Measurements from ENCODE around the gene FSD1L.

The FSD1L gene

DNA sequence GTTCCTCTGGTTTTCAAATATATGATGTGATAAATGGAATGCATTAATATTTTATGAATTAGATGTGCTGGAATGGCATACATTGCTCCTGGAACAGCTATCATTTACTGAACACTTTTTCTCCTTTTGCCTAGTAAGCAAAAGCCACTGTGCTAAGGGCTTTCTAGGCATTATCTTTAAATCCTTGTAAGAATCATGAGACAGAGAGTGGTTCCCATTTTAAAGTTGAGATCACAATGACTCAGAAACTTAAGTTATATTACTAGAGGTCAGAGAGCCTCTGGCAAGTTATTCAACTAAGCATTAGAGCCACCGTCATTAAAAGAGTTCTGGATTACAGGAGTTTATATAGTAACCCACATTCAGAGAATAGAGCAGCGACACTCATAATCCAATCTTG lies 26.7 kb upstream of the FSD1L start (continued):
- TF ChIP-seq, protein P1, sequence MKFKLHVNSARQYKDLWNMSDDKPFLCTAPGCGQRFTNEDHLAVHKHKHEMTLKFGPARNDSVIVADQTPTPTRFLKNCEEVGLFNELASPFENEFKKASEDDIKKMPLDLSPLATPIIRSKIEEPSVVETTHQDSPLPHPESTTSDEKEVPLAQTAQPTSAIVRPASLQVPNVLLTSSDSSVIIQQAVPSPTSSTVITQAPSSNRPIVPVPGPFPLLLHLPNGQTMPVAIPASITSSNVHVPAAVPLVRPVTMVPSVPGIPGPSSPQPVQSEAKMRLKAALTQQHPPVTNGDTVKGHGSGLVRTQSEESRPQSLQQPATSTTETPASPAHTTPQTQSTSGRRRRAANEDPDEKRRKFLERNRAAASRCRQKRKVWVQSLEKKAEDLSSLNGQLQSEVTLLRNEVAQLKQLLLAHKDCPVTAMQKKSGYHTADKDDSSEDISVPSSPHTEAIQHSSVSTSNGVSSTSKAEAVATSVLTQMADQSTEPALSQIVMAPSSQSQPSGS (tag by site-specific recombination; IDR thresholded peaks at IDR 0.05; ENCODE audit: low read depth): no peak
- TF ChIP-seq ZNF843 (tag by site-specific recombination; IDR thresholded peaks at IDR 0.05) (no peak), ZNF169 (tag by site-specific recombination; IDR thresholded peaks at IDR 0.05) (no peak), ZBTB7A (tag by site-specific recombination; IDR thresholded peaks at IDR 0.05; ENCODE audit: low read depth) (no peak), ZNF837 (tag by site-specific recombination; IDR thresholded peaks at IDR 0.05) (no peak)
- TF ChIP-seq, protein P2, sequence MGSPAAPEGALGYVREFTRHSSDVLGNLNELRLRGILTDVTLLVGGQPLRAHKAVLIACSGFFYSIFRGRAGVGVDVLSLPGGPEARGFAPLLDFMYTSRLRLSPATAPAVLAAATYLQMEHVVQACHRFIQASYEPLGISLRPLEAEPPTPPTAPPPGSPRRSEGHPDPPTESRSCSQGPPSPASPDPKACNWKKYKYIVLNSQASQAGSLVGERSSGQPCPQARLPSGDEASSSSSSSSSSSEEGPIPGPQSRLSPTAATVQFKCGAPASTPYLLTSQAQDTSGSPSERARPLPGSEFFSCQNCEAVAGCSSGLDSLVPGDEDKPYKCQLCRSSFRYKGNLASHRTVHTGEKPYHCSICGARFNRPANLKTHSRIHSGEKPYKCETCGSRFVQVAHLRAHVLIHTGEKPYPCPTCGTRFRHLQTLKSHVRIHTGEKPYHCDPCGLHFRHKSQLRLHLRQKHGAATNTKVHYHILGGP (tag by site-specific recombination; IDR thresholded peaks at IDR 0.05): no peak
- TF ChIP-seq, protein P3, sequence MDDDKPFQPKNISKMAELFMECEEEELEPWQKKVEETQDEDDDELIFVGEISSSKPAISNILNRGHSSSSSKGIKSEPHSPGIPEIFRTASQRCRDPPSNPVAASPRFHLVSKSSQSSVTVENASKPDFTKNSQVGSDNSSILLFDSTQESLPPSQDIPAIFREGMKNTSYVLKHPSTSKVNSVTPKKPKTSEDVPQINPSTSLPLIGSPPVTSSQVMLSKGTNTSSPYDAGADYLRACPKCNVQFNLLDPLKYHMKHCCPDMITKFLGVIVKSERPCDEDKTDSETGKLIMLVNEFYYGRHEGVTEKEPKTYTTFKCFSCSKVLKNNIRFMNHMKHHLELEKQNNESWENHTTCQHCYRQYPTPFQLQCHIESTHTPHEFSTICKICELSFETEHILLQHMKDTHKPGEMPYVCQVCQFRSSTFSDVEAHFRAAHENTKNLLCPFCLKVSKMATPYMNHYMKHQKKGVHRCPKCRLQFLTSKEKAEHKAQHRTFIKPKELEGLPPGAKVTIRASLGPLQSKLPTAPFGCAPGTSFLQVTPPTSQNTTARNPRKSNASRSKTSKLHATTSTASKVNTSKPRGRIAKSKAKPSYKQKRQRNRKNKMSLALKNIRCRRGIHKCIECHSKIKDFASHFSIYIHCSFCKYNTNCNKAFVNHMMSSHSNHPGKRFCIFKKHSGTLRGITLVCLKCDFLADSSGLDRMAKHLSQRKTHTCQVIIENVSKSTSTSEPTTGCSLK (tag by site-specific recombination; IDR thresholded peaks at IDR 0.05): no peak

DNA sequence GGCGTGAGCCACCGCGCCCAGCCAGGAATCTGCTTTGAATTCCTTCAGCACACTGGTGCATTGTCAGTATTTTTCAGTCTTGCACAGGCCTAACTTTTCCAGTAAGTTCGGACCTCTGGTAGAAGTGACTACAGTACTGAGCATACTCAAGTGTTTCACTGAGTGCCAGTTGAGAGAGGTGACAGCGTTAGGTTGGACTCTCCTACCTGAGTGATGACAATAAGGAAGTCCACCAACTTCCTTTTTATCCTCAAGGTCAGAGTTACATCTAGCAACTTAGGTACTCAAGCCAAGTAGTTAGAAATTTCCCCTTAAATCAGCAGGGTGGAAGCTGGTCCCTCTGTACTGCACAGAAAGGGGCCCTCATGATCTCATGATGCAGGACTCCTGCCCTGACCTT lies 26.0 kb upstream of the FSD1L start:
- POLR2A ChIA-PET: interaction anchor here (0.6 kb wide), 1 partner anchor 18 kb away, joined by 4 read pairs; no protein-coding TSS in a partner anchor
- TF ChIP-seq ZNF560 (tag by site-specific recombination; IDR thresholded peaks at IDR 0.05; ENCODE audit: borderline replicate concordance): no peak
- no peak for TF ChIP-seq ZNF777 (tag by site-specific recombination; IDR thresholded peaks at IDR 0.05; ENCODE audit: borderline replicate concordance)
- no peak for TF ChIP-seq ZNF785 (tag by site-specific recombination; IDR thresholded peaks at IDR 0.05)
- TF ChIP-seq ZNF223 (tag by site-specific recombination; IDR thresholded peaks at IDR 0.05): no peak
- TF ChIP-seq KLF16 (tag by site-specific recombination; IDR thresholded peaks at IDR 0.05): no peak
- H3K4me3 ChIP-seq (ENCODE audit: low read depth, low read length): no peak overlapping the region
- H3K4me1 ChIP-seq (ENCODE audit: control insufficient read depth, insufficient read depth, low read length): no peaks in the 10 kb centered on the region
- H3K36me3 ChIP-seq (ENCODE audit: control insufficient read depth in 2 of 2, insufficient read depth in 1 of 2, low read length in 2 of 2): no peaks in the 10 kb centered on the region
- CTCF ChIA-PET: interaction anchor here (0.7 kb wide), 1 partner anchor 453 kb away, joined by 5 read pairs; no protein-coding TSS in a partner anchor
- no peak overlapping the region for H3K27ac ChIP-seq (ENCODE audit: extremely low read depth, low read depth, low read length)
- no peaks in the 10 kb centered on the region for H3K9me3 ChIP-seq (ENCODE audit: control insufficient read depth, insufficient read depth, low read depth, low read length)

DNA sequence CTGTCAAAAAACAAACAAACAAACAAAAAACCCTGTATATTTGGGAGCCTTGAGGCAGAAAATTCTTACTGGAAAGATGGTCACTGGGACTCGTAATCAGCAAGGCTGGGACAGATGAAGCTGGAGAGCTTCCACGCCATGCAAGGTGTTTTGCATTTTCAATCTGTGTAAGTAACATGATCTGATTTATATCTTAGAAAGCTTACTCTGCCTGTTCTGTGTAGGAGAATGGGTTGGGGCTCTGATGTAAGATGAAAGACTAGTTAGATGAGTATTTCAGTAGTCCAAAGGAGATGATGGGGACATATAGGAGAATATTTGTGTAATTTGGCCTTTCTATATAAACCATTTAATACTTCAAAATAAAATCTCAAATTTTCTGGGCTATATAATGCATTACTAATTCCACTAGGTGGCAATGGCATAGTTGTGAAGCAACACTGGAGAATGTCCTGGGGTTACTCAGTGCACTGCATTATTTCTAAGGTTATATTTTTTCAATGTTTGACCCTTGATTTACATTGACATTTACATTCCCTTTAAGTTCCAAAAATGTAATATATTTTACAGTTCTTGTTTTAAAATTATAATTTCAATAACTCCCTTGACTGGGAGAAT lies 21.9 kb upstream of the FSD1L start:
- Histone ChIP-seq H3K27ac (ENCODE audit: extremely low read depth, low read depth, low read length) (no peak overlapping the region), H3K4me1 (ENCODE audit: control insufficient read depth, insufficient read depth, low read length) (no peaks in the 10 kb centered on the region), H3K9me3 (ENCODE audit: control insufficient read depth, insufficient read depth, low read depth, low read length) (no peaks in the 10 kb centered on the region), H3K36me3 (ENCODE audit: control insufficient read depth in 2 of 2, insufficient read depth in 1 of 2, low read length in 2 of 2) (no peaks in the 10 kb centered on the region), H3K4me3 (ENCODE audit: low read depth, low read length) (no peak overlapping the region)
- TF ChIP-seq ZNF10 (tag by site-specific recombination; IDR thresholded peaks at IDR 0.05): no peak
- peak; percentile 50 for TF ChIP-seq ZNF654 (tag by site-specific recombination; IDR thresholded peaks at IDR 0.05; ENCODE audit: low read depth)
- CTCF ChIA-PET: interaction anchor here (0.7 to 1.4 kb wide), 4 partner anchors 10 to 1928 kb away, joined by 3 to 5 read pairs (median 4); no protein-coding TSS in a partner anchor
- POLR2A ChIA-PET: no interaction called here

DNA sequence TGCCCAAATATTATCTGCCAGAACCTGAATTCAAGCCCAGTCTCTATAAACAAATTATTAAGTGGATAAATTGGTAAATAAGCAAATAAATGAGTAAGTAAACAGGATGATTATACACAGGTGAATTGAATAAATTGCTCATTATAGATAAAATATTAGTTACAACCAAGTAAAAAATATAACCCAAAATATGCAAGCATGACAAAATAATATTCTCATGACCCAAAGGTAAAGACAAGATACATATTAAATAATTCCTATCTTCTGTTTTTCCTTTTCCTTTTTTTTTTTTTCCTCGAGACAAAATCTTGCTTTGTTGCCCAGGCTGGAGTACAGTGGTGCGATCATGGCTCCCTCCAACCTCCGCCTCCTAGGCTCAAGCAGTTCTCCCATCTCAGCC lies 21.2 kb upstream of the FSD1L start:
- POLR2A ChIA-PET: no interaction called here
- TF ChIP-seq, protein P4, sequence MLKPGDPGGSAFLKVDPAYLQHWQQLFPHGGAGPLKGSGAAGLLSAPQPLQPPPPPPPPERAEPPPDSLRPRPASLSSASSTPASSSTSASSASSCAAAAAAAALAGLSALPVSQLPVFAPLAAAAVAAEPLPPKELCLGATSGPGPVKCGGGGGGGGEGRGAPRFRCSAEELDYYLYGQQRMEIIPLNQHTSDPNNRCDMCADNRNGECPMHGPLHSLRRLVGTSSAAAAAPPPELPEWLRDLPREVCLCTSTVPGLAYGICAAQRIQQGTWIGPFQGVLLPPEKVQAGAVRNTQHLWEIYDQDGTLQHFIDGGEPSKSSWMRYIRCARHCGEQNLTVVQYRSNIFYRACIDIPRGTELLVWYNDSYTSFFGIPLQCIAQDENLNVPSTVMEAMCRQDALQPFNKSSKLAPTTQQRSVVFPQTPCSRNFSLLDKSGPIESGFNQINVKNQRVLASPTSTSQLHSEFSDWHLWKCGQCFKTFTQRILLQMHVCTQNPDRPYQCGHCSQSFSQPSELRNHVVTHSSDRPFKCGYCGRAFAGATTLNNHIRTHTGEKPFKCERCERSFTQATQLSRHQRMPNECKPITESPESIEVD (tag by site-specific recombination; IDR thresholded peaks at IDR 0.05): no peak
- TF ChIP-seq, protein P5, sequence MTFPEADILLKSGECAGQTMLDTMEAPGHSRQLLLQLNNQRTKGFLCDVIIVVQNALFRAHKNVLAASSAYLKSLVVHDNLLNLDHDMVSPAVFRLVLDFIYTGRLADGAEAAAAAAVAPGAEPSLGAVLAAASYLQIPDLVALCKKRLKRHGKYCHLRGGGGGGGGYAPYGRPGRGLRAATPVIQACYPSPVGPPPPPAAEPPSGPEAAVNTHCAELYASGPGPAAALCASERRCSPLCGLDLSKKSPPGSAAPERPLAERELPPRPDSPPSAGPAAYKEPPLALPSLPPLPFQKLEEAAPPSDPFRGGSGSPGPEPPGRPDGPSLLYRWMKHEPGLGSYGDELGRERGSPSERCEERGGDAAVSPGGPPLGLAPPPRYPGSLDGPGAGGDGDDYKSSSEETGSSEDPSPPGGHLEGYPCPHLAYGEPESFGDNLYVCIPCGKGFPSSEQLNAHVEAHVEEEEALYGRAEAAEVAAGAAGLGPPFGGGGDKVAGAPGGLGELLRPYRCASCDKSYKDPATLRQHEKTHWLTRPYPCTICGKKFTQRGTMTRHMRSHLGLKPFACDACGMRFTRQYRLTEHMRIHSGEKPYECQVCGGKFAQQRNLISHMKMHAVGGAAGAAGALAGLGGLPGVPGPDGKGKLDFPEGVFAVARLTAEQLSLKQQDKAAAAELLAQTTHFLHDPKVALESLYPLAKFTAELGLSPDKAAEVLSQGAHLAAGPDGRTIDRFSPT (tag by site-specific recombination; IDR thresholded peaks at IDR 0.05): no peak
- TF ChIP-seq, protein P6, sequence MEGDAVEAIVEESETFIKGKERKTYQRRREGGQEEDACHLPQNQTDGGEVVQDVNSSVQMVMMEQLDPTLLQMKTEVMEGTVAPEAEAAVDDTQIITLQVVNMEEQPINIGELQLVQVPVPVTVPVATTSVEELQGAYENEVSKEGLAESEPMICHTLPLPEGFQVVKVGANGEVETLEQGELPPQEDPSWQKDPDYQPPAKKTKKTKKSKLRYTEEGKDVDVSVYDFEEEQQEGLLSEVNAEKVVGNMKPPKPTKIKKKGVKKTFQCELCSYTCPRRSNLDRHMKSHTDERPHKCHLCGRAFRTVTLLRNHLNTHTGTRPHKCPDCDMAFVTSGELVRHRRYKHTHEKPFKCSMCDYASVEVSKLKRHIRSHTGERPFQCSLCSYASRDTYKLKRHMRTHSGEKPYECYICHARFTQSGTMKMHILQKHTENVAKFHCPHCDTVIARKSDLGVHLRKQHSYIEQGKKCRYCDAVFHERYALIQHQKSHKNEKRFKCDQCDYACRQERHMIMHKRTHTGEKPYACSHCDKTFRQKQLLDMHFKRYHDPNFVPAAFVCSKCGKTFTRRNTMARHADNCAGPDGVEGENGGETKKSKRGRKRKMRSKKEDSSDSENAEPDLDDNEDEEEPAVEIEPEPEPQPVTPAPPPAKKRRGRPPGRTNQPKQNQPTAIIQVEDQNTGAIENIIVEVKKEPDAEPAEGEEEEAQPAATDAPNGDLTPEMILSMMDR (tag by site-specific recombination; IDR thresholded peaks at IDR 0.05): no peak
- TF ChIP-seq ZNF514 (tag by site-specific recombination; IDR thresholded peaks at IDR 0.05): no peak
- TF ChIP-seq ZNF366 (tag by site-specific recombination; conservative IDR thresholded peaks at IDR 0.05): no peak

More for the DNA sequence above, 21.2 kb upstream of the FSD1L start:
- H3K36me3 ChIP-seq (ENCODE audit: control insufficient read depth in 2 of 2, insufficient read depth in 1 of 2, low read length in 2 of 2): no peaks in the 10 kb centered on the region
- H3K9me3 ChIP-seq (ENCODE audit: control insufficient read depth, insufficient read depth, low read depth, low read length): no peaks in the 10 kb centered on the region
- H3K4me1 ChIP-seq (ENCODE audit: control insufficient read depth, insufficient read depth, low read length): no peaks in the 10 kb centered on the region
- no peak overlapping the region for H3K27ac ChIP-seq (ENCODE audit: extremely low read depth, low read depth, low read length)
- H3K4me3 ChIP-seq (ENCODE audit: low read depth, low read length): no peak overlapping the region
- CTCF ChIA-PET: interaction anchor here (0.7 kb wide), 2 partner anchors 295 to 1929 kb away, joined by 4 to 5 read pairs; no protein-coding TSS in a partner anchor
